Heart left ventricle (tissue), 13 donors: ENCODE measurements around the gene M6PR.

Experiments
- CTCF ChIP-seq, 12 donors: fragments of 200-600 bp; sonication (generic) in 4 of 12; IDR thresholded peaks; one replicate each; pipeline versions ENCODE4 v1.5.0 to v1.8.0; 2018 to 2022; ENCODE audit warnings: antibody characterized with exemption in 12 of 12, mild to moderate bottlenecking in 5 of 12
- POLR2A ChIP-seq, 2 donors: fragments of 450-650 bp; IDR thresholded peaks; one replicate each; pipeline ENCODE4 v1.6.1; 2017; ENCODE audit warnings: antibody characterized with exemption in 2 of 2, mild to moderate bottlenecking in 2 of 2, moderate library complexity in 2 of 2
- donor health status: ischemic (EF 13 %, LVEDD 7.1; RV severe dilation, severe dysfunction).
- donor health status: DM: no; HTN: yes; CAD: no.
- donor health status: DM: no; HTN: no; CAD: no.
- donor health status: ischemic (EF 25% LVEDD 6.9; RV normal size, moderate dysfunction).
- donor health status: ischemic (EF 25% LVEDD 5.7; RV mildly dilated, moderate dysfunction).
- donor health status: ischemic (EF 35%, LVEDD 5.7; RV mildly dilated, moderate dysfunction).
- donor health status: nonischemic (EF 11% LVEDD 7.7; RV severe dilation, severe dysfunction).
- donor health status: DM: yes; HTN: yes; CAD: no.
- donor health status: PGD.
- donor health status: ischemic (EF 29% LVEDD 5.4; RV normal size, mild dysfunction).
- donor health status: nonischemic (EF 23%, LVEDD 6.1; RV moderate dilation, normal function).

GRCh38 chr12:8911606-8912268, 37.7 kb downstream of the M6PR start:
- no peak for TF ChIP-seq CTCF (IDR thresholded peaks at IDR 0.05)
- no peak for TF ChIP-seq POLR2A (IDR thresholded peaks at IDR 0.05)
